Osteoblast (primary cell): Measurements from ENCODE around the gene DQX1. TPM values are rescaled to one million over a fixed set of nuclear protein-coding genes. Genes with fewer than 3 reads are reported as not detected.
"Not testable (repeated sequence)": the region's sequence is repeated elsewhere in the genome, so short reads cannot be mapped to it uniquely, and the experiment has no call there.

Experiments
- DNase-seq: peaks from one replicate; pipeline ENCODE4 v3.0.0; 2011; ENCODE audit warnings: low spot score, mixed read lengths; ENCODE audit not compliant: insufficient read length; ENCODE audit errors: missing footprints
- H2AFZ ChIP-seq: 2 replicates; pipeline ENCODE4 v1.6.0; 2011; ENCODE audit warnings: mild to moderate bottlenecking, low read length
- H3K27ac ChIP-seq: 2 replicates; pipeline ENCODE4 v1.5.1; 2011; ENCODE audit warnings: mild to moderate bottlenecking, low read depth, low read length, moderate library complexity
- H3K27me3 ChIP-seq: 2 replicates; pipeline ENCODE4 v1.6.0; 2012; ENCODE audit warnings: mild to moderate bottlenecking, control low read depth, inconsistent platforms, low read length, moderate library complexity; ENCODE audit not compliant: insufficient read depth
- H3K36me3 ChIP-seq: 2 replicates; pipeline ENCODE4 v1.5.1; 2011; ENCODE audit warnings: mild to moderate bottlenecking, low read length, control low read depth, moderate library complexity; ENCODE audit not compliant: insufficient read depth
- H3K4me1 ChIP-seq: 2 replicates; pipeline ENCODE4 v1.5.1; 2011; ENCODE audit warnings: mild to moderate bottlenecking, low read length, control low read depth, moderate library complexity; ENCODE audit not compliant: insufficient read depth
- H3K4me2 ChIP-seq: 2 replicates; pipeline ENCODE4 v1.6.0; 2011; ENCODE audit warnings: mild to moderate bottlenecking, low read length; ENCODE audit not compliant: insufficient read depth
- H3K4me3 ChIP-seq: fragments of 200-600 bp; sonication (generic); 3 replicates; pipeline ENCODE4 v1.5.1; 2012; ENCODE audit warnings: mild to moderate bottlenecking, low read length, inconsistent platforms; ENCODE audit not compliant: insufficient read depth
- H3K79me2 ChIP-seq: 2 replicates; pipeline ENCODE4 v1.6.0; 2012; ENCODE audit warnings: mild to moderate bottlenecking, low read length, control low read depth, inconsistent platforms; ENCODE audit not compliant: insufficient read depth
- H3K9me3 ChIP-seq: 2 replicates; pipeline ENCODE4 v1.5.1; 2011; ENCODE audit warnings: low read depth, low read length, control low read depth
- H4K20me1 ChIP-seq: 2 replicates; pipeline ENCODE4 v1.6.0; 2012; ENCODE audit warnings: mild to moderate bottlenecking, low read length, control low read depth; ENCODE audit not compliant: insufficient read depth
- CTCF ChIP-seq: IDR thresholded peaks from 2 replicates; pipeline ENCODE4 v1.5.1; 2011; ENCODE audit warnings: mild to moderate bottlenecking, low read depth, low read length, moderate library complexity; ENCODE audit errors: extremely low read depth
- total RNA-seq: library from RNA; depleted of rRNA; stranded (reverse); fragments of >200 nt; gene quantifications from 2 replicates; pipeline ENCODE4 v1.2.3, GENCODE V29; 2012

DQX1 gene
- total RNA-seq, 1 donor: not detected

- Histone ChIP-seq H3K9me3 (no peaks in the 10 kb centered on the region), H3K4me1 (peaks cover 33% of the 10 kb centered on the region), H3K4me2 (no peak overlapping the region), H4K20me1 (no peaks in the 10 kb centered on the region), H2AFZ (no peak overlapping the region), H3K79me2 (peaks cover 57% of the 10 kb centered on the region), H3K4me3 (no peak overlapping the region), H3K27me3 (no peaks in the 10 kb centered on the region), H3K27ac (no peak overlapping the region), H3K36me3 (peaks cover 23% of the 10 kb centered on the region)
- no peak for TF ChIP-seq CTCF
- DNase-seq: no peak
Measured at GRCh38 chr2:74486141-74486540, 39.9 kb downstream of the DQX1 start.

GRCh38 chr2:74483675-74484164, 42.3 kb downstream of the DQX1 start:
- Histone ChIP-seq H3K79me2 (peaks cover 62% of the 10 kb centered on the region), H2AFZ (peak overlapping the region; percentile 99), H3K4me2 (peak overlapping the region; percentile 94), H3K4me3 (peak overlapping the region; percentile 95), H3K27ac (peak overlapping the region; percentile 77), H3K4me1 (peaks cover 31% of the 10 kb centered on the region), H3K36me3 (peaks cover 30% of the 10 kb centered on the region)
- not testable (repeated sequence) for H4K20me1 ChIP-seq, H3K27me3 ChIP-seq, DNase-seq, H3K9me3 ChIP-seq

- Histone ChIP-seq H3K36me3 (peaks cover 30% of the 10 kb centered on the region), H3K79me2 (peaks cover 62% of the 10 kb centered on the region)
Measured at GRCh38 chr2:74482801-74483674, 43.0 kb downstream of the DQX1 start, which contains the start of the genes CCDC142 and TTC31. TSS of gene CCDC142 (minus strand) at chr2:74482998. CDS start at chr2:74482837, 161 bp downstream. TSS of gene TTC31 (plus strand) at chr2:74483081. CDS start at chr2:74483096, 15 bp downstream.

More at GRCh38 chr2:74482801-74483674, 43.0 kb downstream of the DQX1 start, which contains the start of the genes CCDC142 and TTC31:
- peak within 1 kb of the TSS; percentile 77 for H3K27ac ChIP-seq
- DNase-seq: peak; percentile 98
- peak; percentile 97 for TF ChIP-seq CTCF
- H3K4me1 ChIP-seq: peaks cover 25% of the 10 kb centered on the region
- peak within 1 kb of the TSS; percentile 94 for H3K4me2 ChIP-seq
- H3K4me3 ChIP-seq: peak within 1 kb of the TSS; percentile 95
- no peaks in the 10 kb centered on the region for H4K20me1 ChIP-seq
- peak within 1 kb of the TSS; percentile 99 for H2AFZ ChIP-seq
- no peaks in the 10 kb centered on the region for H3K9me3 ChIP-seq
- H3K27me3 ChIP-seq: no peaks in the 10 kb centered on the region
